HG02623 (cell line): ENCODE measurements around the gene NAALADL2.
"Not testable (repeated sequence)": the region's sequence is repeated elsewhere in the genome, so short reads cannot be mapped to it uniquely, and the experiment has no call there.

Experiments
- ATAC-seq: cut with Tn5 transposase; IDR thresholded peaks from one replicate; pipeline ENCODE4 v1.9.1; 2021; ENCODE audit warnings: moderate library complexity; ENCODE audit not compliant: unreplicated experiment

Gene NAALADL2

GRCh38 chr3:175726228-175726627 lies 867.1 kb downstream of the NAALADL2 start:
- ATAC-seq = no peak

GRCh38 chr3:175728566-175728965 lies 869.4 kb downstream of the NAALADL2 start:
- no peak for ATAC-seq

GRCh38 chr3:175729466-175729865 lies 870.3 kb downstream of the NAALADL2 start:
- ATAC-seq = no peak

GRCh38 chr3:175731543-175731942 lies 872.4 kb downstream of the NAALADL2 start:
- no peak for ATAC-seq

GRCh38 chr3:175732017-175732416 lies 872.9 kb downstream of the NAALADL2 start:
- no peak for ATAC-seq

GRCh38 chr3:175735866-175736265 lies 876.7 kb downstream of the NAALADL2 start:
- no peak for ATAC-seq

- no peak for ATAC-seq
These were observed 878.8 kb downstream of the NAALADL2 start for GRCh38 chr3:175737646-175738572.

GRCh38 chr3:175741951-175742350 lies 882.8 kb downstream of the NAALADL2 start:
- no peak for ATAC-seq

GRCh38 chr3:175743733-175744400 lies 884.7 kb downstream of the NAALADL2 start:
- ATAC-seq = no peak

- no peak for ATAC-seq
These were observed 887.2 kb downstream of the NAALADL2 start for GRCh38 chr3:175746308-175746707.

GRCh38 chr3:175748087-175748730 lies 889.1 kb downstream of the NAALADL2 start:
- ATAC-seq = no peak

GRCh38 chr3:175749981-175750380 lies 890.8 kb downstream of the NAALADL2 start:
- no peak for ATAC-seq

GRCh38 chr3:175751089-175751488 lies 892.0 kb downstream of the NAALADL2 start:
- no peak for ATAC-seq

- ATAC-seq = no peak
These were observed 904.8 kb downstream of the NAALADL2 start for GRCh38 chr3:175763948-175764347.

GRCh38 chr3:175764722-175765121 lies 905.6 kb downstream of the NAALADL2 start:
- ATAC-seq = no peak

- ATAC-seq = no peak
These were observed 911.3 kb downstream of the NAALADL2 start for GRCh38 chr3:175770426-175770825.

- no peak for ATAC-seq
These were observed 918.4 kb downstream of the NAALADL2 start for GRCh38 chr3:175777495-175777894.

- no peak for ATAC-seq
These were observed 918.8 kb downstream of the NAALADL2 start for GRCh38 chr3:175777965-175778364.

GRCh38 chr3:175778994-175779393 lies 919.9 kb downstream of the NAALADL2 start:
- no peak for ATAC-seq

GRCh38 chr3:175787109-175787508 lies 928.0 kb downstream of the NAALADL2 start:
- not testable (repeated sequence) for ATAC-seq

- ATAC-seq = no peak
These were observed 933.1 kb downstream of the NAALADL2 start for GRCh38 chr3:175792245-175792644.

GRCh38 chr3:175798326-175798725 lies 939.2 kb downstream of the NAALADL2 start:
- ATAC-seq = no peak
